Activated CD8-positive, alpha-beta memory T cell treated with anti-CD3 and anti-CD28 coated beads, Interleukin-2, amount 50 U/mL, for 24 hours (primary cell): ENCODE measurements around the gene FGF2.
"Not testable (repeated sequence)": the region's sequence is repeated elsewhere in the genome, so short reads cannot be mapped to it uniquely, and the experiment has no call there.

Experiments used
- DNase-seq: peaks from one replicate; pipeline ENCODE4 v3.0.0-alpha.2; 2020; ENCODE audit errors: extremely low read depth

Gene FGF2

GRCh38 chr4:122814426-122814825, 12.2 kb upstream of the FGF2 start:
- DNase-seq: no peak

DNA sequence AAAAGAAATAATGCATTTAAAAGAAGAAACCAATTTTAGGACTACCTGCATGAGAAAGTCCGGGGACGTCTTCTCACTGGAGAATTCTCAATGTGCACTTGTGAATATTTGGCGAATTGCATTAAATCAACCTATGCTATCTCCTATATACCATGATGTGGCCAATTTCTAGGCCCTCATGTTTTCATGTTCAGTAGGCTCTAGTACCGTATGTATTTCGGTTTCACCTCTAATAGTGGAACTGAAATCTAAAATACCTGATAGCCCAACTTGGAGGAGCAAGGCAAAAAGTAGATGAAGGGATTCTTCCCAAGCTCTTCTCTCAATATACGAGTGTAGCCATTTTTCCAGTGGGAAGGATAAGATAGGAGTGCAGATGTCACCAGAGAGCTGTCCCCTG, 11.4 kb upstream of the FGF2 start:
- DNase-seq: no peak

- no peak for DNase-seq
These were observed 10.2 kb upstream of the FGF2 start for GRCh38 chr4:122816476-122816875.

DNA sequence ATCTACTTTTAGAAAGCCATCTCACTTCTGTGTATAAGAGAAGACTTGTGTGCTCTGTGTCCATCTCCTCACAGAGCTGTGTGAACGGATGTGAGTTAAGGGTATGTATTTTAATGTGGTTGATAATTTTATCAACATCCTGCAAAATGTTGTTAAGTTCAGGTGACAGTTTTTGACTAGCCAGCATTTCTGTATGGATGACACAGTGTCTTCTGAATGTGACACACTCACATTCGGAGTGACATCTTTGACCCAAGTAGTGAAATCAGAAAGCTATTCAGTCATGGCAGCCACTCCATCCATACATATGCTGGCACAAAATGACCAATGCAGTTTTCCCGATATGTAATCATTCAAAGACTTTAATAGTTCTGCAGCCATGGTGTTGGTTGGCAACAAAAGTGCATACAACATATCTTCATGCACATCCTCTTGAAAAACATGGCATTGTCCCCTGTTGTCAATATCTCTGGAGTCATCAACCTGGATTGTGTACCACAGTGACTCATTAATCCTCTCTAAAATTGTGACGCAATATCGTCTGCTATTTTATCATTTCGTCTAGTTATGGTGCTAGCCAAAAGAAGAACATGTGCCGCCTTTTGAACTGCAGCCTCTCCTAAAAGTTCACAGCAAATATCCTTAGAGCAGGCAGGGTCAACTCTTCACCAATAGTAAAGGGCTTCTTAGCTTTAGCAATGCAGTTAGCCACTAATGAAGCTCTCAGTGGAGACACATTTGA, 6.8 kb upstream of the FGF2 start:
- DNase-seq: no peak

- no peak for DNase-seq
These were observed 5.5 kb upstream of the FGF2 start for GRCh38 chr4:122821092-122821491.

DNA sequence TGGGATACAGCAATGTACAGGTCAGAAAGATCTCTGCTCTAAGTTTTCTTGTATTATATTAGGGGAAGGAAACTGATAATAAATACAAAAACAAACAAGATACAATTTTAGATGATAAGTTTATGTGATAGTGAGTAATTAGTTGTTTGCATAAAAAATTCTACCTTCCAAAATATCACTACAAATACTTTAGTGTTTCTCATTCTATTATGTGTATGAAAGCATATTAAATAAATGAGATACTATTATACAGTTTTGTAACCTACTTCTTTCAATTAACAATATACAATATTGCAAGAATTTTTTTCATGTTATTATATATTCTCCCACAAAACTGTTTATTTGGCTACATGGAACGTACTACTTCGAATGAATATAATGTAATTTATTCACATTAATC, 4.2 kb upstream of the FGF2 start:
- no peak for DNase-seq

DNA sequence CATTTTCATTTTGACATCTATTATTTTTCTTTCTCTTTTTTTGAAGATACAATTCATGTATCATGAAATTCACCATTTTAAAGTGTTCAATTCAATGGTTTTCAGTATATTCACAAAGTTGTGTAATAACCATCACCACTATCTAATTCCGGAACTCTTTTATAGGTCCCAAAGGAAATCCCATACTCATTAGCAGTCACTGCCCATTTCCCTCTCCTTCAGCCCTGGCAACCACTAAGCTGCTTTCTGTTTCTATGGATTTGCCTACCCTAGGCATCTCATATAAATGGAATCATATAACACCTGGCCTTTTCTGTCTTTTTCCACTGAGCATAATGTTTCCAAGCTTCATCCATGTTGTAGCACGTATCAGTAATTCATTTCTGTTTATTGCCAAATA, 3.2 kb upstream of the FGF2 start:
- no peak for DNase-seq

DNA sequence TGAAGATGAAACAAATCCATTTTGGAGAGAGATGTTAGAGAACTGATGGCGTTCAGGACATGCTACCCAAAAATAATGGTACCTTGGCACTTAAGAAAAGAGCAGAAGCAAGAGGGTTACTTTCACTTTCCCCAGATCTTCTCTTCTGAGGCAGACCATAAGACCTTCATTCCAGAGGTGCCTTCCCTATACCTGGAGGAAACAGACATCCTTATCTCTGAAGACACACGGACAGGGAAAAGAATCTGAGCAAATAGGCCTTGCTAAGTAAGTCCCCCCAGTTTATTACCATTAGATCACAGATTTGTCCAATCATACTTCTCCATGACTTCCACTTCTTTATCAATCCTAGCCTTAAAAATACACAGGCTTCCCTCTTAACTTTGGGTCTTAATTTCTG, 2.0 kb upstream of the FGF2 start:
- DNase-seq: no peak

DNA sequence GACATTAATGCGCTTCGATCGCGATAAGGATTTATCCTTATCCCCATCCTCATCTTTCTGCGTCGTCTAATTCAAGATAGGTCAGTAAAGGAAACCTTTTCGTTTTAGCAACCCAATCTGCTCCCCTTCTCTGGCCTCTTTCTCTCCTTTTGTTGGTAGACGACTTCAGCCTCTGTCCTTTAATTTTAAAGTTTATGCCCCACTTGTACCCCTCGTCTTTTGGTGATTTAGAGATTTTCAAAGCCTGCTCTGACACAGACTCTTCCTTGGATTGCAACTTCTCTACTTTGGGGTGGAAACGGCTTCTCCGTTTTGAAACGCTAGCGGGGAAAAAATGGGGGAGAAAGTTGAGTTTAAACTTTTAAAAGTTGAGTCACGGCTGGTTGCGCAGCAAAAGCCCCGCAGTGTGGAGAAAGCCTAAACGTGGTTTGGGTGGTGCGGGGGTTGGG, 528 bp upstream of the FGF2 start:
- no peak for DNase-seq

DNA sequence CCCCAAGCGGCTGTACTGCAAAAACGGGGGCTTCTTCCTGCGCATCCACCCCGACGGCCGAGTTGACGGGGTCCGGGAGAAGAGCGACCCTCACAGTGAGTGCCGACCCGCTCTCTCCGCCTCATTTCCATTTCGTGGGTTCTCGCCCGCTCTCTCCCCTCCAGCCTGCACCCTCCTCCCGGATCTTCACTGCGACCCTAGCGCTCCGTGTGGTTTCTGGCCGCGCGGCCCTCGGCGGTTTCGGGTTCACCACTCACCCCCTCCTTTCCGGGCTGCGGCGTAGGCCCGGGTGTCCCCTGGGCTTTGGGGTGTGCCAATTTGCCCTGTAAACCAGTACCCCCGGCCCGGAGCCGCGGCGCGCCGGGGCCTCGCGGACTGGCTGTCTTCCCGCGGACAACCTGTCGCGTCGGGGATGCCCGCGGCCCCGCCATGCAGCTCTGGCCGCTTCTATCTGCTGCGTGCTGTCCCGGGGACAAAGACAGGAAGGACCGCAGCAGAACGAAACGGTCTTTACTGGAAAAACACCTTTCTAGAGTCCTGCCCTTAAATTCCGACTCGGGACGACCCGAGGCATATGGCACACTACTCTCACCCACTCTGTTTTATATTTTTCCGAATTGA, 737 bp downstream of the FGF2 start:
- no peak for DNase-seq

DNA sequence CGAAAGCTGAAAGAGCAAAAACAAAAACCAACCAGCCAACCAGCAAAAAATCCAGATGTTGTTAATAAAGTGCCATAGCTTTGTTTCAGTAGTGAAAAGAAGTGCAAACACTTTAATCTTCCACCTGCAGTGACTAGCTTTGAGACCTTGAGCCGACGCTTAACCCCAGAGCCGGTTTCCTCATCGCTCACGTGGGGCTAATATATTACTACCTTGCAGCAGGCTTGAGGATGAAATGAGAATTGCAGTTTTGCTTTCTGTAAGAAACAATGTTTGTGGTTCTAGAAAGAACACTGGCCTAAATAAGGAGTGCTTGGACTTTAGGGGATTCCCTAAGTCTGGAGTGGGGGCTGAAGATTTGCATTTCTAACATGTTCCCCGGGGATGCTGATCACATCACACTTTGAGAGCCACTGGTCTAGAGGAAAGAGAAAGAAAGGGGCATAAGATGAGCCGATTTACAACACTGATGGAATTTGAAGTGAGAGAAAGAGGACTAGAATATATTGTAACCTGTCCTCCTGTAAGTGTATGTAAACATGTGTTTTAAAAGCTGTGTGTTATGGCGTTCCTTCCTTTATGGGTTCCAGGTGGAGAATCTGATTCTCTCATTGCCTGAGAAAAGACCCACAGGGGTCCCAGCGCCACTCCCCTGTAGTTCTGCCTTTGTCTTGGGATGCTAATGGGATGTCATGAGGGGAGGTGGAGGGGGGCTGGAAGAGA, 1.4 kb downstream of the FGF2 start:
- DNase-seq: no peak

DNA sequence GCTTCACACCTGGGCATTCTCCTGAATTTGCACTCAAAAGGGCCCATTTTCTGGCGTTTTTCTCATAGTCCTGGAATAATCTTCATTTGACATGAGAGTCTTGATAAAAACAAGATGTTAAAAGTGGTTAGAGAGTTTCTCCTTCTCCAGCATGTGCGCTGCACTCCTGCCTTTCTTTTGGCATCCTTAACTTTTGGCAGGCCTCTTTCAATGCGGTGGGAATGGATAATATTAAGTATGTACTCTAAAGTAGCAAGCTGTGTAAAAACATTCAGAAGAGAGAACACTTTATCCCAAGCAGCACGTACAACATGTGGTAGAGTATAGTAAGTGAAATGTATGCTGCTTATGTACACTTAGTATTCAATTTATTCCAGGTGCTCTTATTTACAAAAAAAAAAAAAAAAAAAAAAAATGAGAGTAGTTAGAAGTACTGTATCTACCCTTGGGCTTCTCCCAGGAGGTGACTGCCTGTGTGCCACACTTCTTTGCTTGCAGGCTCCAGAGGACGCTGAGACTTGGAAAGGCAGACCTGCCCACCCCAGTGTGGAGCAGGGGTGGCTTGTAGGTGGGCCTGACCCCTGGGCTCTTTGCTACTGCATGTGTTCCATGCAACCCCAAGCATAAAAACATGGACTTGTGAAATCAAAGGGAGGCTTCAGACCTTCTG, 3.9 kb downstream of the FGF2 start:
- DNase-seq: no peak

- DNase-seq: no peak
These were observed 5.0 kb downstream of the FGF2 start for GRCh38 chr4:122831515-122832196.

GRCh38 chr4:122832732-122833131, 6.1 kb downstream of the FGF2 start:
- no peak for DNase-seq

GRCh38 chr4:122833999-122834398, 7.4 kb downstream of the FGF2 start:
- DNase-seq: no peak

DNA sequence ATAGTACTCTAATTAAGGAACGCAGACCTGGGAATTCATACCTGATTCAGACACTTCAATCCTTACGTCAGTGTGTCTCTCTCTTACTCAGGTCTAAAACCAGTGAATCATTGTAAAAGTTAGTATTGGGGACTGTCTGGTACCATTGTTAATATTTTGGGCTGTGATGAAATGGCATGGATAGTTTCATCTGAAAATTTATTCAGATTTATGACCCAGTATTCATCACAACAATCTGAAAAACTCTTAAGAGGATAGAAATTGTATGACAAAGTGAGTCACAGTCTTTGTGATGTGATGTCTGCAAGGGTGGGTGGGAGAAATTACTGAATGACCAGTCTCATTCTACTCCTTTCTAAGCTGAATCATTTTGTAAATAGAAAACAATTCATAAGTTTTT, 10.3 kb downstream of the FGF2 start:
- DNase-seq: no peak

DNA sequence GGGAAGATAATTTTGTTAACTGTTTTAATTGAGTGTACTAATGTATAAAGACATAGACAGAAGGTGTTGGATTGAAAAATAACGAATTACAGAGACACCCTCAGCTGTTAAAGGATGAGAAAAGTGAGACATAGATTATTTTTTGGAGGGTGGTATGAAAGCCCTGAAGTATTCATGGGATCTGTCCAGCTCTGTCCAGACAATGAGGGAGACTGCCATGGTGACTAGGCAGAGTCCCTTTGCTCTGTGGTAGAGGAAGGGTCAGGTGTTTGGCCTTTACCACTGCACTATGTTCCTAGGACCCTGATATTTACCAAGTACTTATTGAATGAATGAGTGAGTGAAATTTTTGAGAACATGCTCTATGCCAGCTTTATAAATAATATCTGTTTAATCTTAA, 11.4 kb downstream of the FGF2 start:
- no peak for DNase-seq

DNA sequence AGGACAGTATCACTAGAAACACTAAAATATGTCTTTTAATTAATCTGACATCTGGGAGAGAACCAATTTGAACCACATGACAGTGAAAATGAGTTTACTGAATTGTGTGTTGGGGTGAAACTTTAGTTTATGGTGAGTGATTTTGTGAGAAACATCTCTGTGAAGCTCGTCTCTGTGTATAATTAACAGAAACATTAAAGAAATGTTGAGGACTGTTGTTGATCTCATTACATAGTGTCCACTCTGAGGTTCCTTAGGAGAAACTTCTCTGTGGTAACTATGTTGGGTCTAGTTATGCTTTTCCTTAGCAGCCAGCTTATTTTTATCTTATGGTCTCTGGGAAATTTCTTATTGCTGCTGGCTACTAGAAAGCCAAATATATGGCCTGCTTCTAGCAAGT, 15.8 kb downstream of the FGF2 start:
- no peak for DNase-seq

GRCh38 chr4:122842984-122843531, 16.4 kb downstream of the FGF2 start:
- no peak for DNase-seq

- not testable (repeated sequence) for DNase-seq
These were observed 17.8 kb downstream of the FGF2 start for GRCh38 chr4:122844391-122844790.

GRCh38 chr4:122845066-122845465, 18.4 kb downstream of the FGF2 start:
- no peak for DNase-seq

DNA sequence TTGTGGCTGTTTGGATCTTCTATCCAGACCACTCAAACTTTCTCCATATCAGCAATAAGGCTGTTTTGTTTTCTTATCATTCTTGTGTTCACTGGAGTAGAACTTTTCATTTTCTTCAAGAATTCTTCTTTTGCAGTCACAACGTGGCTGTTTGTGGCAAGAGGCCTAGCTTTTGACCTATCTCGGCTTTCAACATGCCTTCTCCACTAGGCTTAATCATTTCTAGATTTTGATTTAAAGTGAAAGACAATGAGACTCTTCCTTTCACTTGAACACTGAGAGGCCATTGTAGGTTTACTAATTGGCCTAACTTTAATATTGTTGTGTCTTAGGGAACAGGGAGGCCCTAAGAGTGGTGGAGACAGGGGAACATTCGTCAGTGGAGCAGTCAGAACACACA, 19.1 kb downstream of the FGF2 start:
- no peak for DNase-seq
